Panc1 (cell line): ENCODE measurements around the gene TDRD7. TPM values are rescaled to one million over a fixed set of nuclear protein-coding genes. Genes with fewer than 3 reads are reported as not detected.

Source experiments
- ATAC-seq: fragments of 200-7000 bp; cut with Tn5 transposase; 2 replicates; pipeline ENCODE4 v1.9.1; 2020; ENCODE audit warnings: mild to moderate bottlenecking, moderate library complexity
- BruUV-seq: library from RNA; stranded (reverse); fragments of 400-500 nt; replicated peaks from 2 replicates; lab custom pipeline; 2021; lab: Mats Ljungman, UMichigan
- CTCF ChIA-PET: fragments of 300-600 bp; sonication (Branson Sonifier 250); formaldehyde crosslinking; loops from one replicate; lab custom pipeline; 2022; ENCODE audit warnings: antibody characterized with exemption; lab: Charles Lee
- POLR2A ChIA-PET: fragments of 300-600 bp; sonication (Branson Sonifier 250); formaldehyde crosslinking; loops from one replicate; lab custom pipeline; 2022; ENCODE audit warnings: antibody characterized with exemption; lab: Charles Lee
- DNase-seq: peaks from one replicate; pipeline ENCODE4 v3.0.0-alpha.2; 2010; ENCODE audit warnings: low read depth, low spot score
- H3K27ac ChIP-seq: 2 replicates; pipeline ENCODE4 v1.5.1; 2011; ENCODE audit warnings: mild to moderate bottlenecking, low read length, inconsistent platforms
- H3K27me3 ChIP-seq: fragments of 200-500 bp; sonication (Bioruptor generic); 2 replicates; pipeline ENCODE4 v1.6.0; 2014; ENCODE audit warnings: low read length, inconsistent platforms; ENCODE audit not compliant: control insufficient read depth, insufficient read depth
- H3K36me3 ChIP-seq: fragments of 200-500 bp; sonication (Bioruptor generic); 2 replicates; pipeline ENCODE4 v1.5.1; 2014; ENCODE audit warnings: inconsistent platforms, mild to moderate bottlenecking, low read length, moderate library complexity; ENCODE audit not compliant: control insufficient read depth, insufficient read depth
- H3K4me1 ChIP-seq: 2 replicates; pipeline ENCODE4 v1.5.1; 2011; ENCODE audit warnings: inconsistent platforms, mild to moderate bottlenecking, low read length, moderate library complexity; ENCODE audit not compliant: control insufficient read depth, insufficient read depth
- H3K4me3 ChIP-seq, 2 experiments: 2 replicates each; pipeline ENCODE4 v1.5.1; 2011 to 2012; ENCODE audit warnings: low read depth in 2 of 2, low read length in 2 of 2, mild to moderate bottlenecking in 2 of 2, inconsistent platforms in 1 of 2, moderate library complexity in 1 of 2
- H3K9me3 ChIP-seq: fragments of 200-500 bp; sonication (Bioruptor generic); 2 replicates; pipeline ENCODE4 v1.5.1; 2014; ENCODE audit warnings: low read depth, mild to moderate bottlenecking, inconsistent platforms, low read length, moderate library complexity; ENCODE audit not compliant: control insufficient read depth, insufficient read depth
- CTCF ChIP-seq: fragments of 450-650 bp; IDR thresholded peaks from 2 replicates; pipeline ENCODE4 v1.5.1; 2017; ENCODE audit warnings: mild to moderate bottlenecking
- POLR2AphosphoS5 ChIP-seq: IDR thresholded peaks from 2 replicates; pipeline ENCODE4 v1.6.1; 2012; ENCODE audit warnings: mild to moderate bottlenecking, low read depth, low read length, moderate library complexity
- REST ChIP-seq, 2 experiments: IDR thresholded peaks; 2 replicates each; pipeline ENCODE4 v1.6.1; 2011 to 2012; ENCODE audit warnings: low read depth in 2 of 2, control low read depth in 1 of 2, low read length in 1 of 2, mild to moderate bottlenecking in 1 of 2, moderate library complexity in 1 of 2; ENCODE audit not compliant: insufficient read depth in 1 of 2
- SIN3A ChIP-seq: IDR thresholded peaks from 2 replicates; pipeline ENCODE4 v1.6.1; 2012; ENCODE audit warnings: low read depth, mild to moderate bottlenecking, low read length, moderate library complexity, borderline replicate concordance; ENCODE audit not compliant: insufficient read depth
- TCF7L2 ChIP-seq: IDR thresholded peaks from 2 replicates; pipeline ENCODE4 v1.6.1; 2011; ENCODE audit warnings: mild to moderate bottlenecking, low read depth, low read length, inconsistent platforms
- in situ Hi-C: cut with HindIII; loops from 2 replicates; pipeline ENCODE4 v1.10.0; 2016; ENCODE audit warnings: low sequenced_read_pairs, low pct_unique_long_range_greater_than_20kb
- intact Hi-C: fragments of 100-400 bp; cut with micrococcal nuclease; formaldehyde crosslinking; loops from one replicate; pipeline ENCODE4 v1.10.0; 2022; ENCODE audit not compliant: unreplicated experiment
- total RNA-seq: library from RNA; stranded (reverse); gene quantifications from one replicate; pipeline ENCODE4 v1.2.1, GENCODE V29; 2021; ENCODE audit not compliant: unreplicated experiment

The TDRD7 gene
- total RNA-seq, 1 experiment from 2014 or later, result 10.6 TPM

GRCh38 chr9:97505845-97506244 lies 93.9 kb downstream of the TDRD7 start:
- Histone ChIP-seq H3K36me3 (peaks cover 3% of the 10 kb centered on the region; the same call in 1 of the 2 replicates), H3K9me3 (no peaks in the 10 kb centered on the region), H3K4me1 (no peaks in the 10 kb centered on the region; the same call in 1 of the 2 replicates), H3K27ac (no peak overlapping the region), H3K27me3 (no peaks in the 10 kb centered on the region; the same call in 1 of the 2 replicates), H3K4me3 (no peak overlapping the region)
- CTCF ChIA-PET, result no interaction called here
- no peak for TF ChIP-seq SIN3A
- no peak for TF ChIP-seq REST (IDR thresholded peaks at IDR 0.05; ENCODE audit: insufficient read depth in 1 of 2, low read depth in 2 of 2, low read length in 1 of 2)
- TF ChIP-seq CTCF, result no peak
- no peak for TF ChIP-seq POLR2AphosphoS5
- in situ Hi-C loops (no loop called here), intact Hi-C loops (no loop called here)
- no peak for DNase-seq
- ATAC-seq, result no peak
- POLR2A ChIA-PET, result no interaction called here
- no TSS peak for BruUV-seq

GRCh38 chr9:97506306-97506705 lies 94.4 kb downstream of the TDRD7 start:
- TF ChIP-seq REST (IDR thresholded peaks at IDR 0.05; ENCODE audit: insufficient read depth in 1 of 2, low read depth in 2 of 2, low read length in 1 of 2) (no peak), SIN3A (no peak), POLR2AphosphoS5 (no peak), CTCF (no peak), TCF7L2 (no peak)
- in situ Hi-C loops (no loop called here), intact Hi-C loops (no loop called here)
- no peak overlapping the region for H3K4me3 ChIP-seq
- ChIA-PET POLR2A (no interaction called here), CTCF (no interaction called here)
- no peaks in the 10 kb centered on the region for H3K9me3 ChIP-seq
- ATAC-seq, result no peak
- H3K36me3 ChIP-seq, result peaks cover 3% of the 10 kb centered on the region; the same call in 1 of the 2 replicates
- H3K4me1 ChIP-seq, result peaks cover 5% of the 10 kb centered on the region; the same call in 1 of the 2 replicates
- no peaks in the 10 kb centered on the region for H3K27me3 ChIP-seq
- DNase-seq, result no peak
- BruUV-seq, result no TSS peak
- no peak overlapping the region for H3K27ac ChIP-seq
